OCI-LY3 (cell line): ENCODE data around the gene LHFPL2.

Source experiments
- CTCF ChIP-seq: fragments of 200-600, 300-600 bp; sonication (generic); IDR thresholded peaks from 2 replicates; pipeline ENCODE4 v1.5.1; 2014; ENCODE audit warnings: antibody characterized with exemption, low read length, low read depth
- EZH2phosphoT487 ChIP-seq: fragments of 200-600 bp; shearing (Covaris generic); IDR thresholded peaks from 2 replicates; pipeline ENCODE4 v1.6.1; 2018; ENCODE audit warnings: antibody characterized with exemption, mixed run types, low read depth

GRCh38 chr5:78576376-78576775 lies 72.2 kb downstream of the LHFPL2 start:
- TF ChIP-seq CTCF (no peak), EZH2phosphoT487 (no peak)
